SHP77 treated with DMSO at 0.1 percent for 48 hours (cell line): ENCODE measurements around the gene RETREG1.

Source experiments
- DNase-seq: peaks from one replicate; lab custom pipeline; 2025; lab: John Stamatoyannopoulos, UW

RETREG1 gene

DNA sequence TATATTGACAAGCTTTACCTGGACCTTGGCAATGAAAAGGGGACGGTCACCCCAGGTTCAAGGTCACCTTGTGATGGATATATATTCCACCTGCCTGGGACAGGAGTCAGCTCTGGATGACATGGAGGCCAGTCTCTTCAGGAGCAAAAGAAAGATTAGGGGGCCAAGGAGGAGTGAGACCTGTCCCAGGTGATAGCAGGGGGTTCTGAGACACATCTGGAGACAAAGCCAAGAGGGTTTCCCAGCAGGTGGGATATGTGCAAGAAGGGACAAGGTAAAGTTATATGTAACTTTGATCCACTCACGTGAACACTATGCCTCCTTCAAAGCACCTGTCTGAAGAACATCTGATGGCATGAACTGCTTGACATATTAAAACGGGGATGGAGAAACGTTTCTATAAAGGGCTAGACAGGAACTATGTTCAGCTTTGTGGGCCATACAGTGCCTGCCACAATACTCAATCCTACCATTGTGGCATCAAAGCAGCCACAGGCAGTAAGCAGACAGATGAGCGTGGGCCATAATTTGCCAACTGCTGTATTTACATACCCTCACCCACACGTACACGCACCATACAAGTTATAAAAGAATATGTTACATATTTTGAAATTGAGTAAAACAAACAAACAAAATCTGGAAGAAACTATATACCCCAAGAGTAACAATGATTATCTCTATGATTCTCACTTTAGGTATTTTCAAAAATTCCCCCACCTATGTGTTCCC, 88.3 kb downstream of the RETREG1 start:
- no peak for DNase-seq

- no peak for DNase-seq
Measured at GRCh38 chr5:16525651-16526050, 91.1 kb downstream of the RETREG1 start.

DNA sequence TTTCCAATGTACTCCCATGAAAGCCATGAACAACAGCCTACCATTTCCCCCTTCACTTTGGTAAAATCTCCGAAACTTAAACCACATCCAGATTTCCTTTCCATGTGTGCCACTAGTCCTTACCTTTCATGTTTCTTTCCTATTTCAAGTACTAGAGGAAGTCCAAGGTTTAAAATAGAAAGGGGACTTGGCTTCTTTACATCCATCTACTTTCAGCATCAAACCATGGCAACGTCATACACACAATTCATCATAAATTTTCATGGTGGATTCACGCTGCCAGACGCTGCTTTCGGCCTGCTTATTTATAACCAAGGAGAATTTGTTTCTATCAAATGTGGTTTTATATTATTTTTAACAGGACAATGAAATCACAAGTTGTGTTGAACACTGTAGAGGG, 92.5 kb downstream of the RETREG1 start:
- DNase-seq: no peak

DNA sequence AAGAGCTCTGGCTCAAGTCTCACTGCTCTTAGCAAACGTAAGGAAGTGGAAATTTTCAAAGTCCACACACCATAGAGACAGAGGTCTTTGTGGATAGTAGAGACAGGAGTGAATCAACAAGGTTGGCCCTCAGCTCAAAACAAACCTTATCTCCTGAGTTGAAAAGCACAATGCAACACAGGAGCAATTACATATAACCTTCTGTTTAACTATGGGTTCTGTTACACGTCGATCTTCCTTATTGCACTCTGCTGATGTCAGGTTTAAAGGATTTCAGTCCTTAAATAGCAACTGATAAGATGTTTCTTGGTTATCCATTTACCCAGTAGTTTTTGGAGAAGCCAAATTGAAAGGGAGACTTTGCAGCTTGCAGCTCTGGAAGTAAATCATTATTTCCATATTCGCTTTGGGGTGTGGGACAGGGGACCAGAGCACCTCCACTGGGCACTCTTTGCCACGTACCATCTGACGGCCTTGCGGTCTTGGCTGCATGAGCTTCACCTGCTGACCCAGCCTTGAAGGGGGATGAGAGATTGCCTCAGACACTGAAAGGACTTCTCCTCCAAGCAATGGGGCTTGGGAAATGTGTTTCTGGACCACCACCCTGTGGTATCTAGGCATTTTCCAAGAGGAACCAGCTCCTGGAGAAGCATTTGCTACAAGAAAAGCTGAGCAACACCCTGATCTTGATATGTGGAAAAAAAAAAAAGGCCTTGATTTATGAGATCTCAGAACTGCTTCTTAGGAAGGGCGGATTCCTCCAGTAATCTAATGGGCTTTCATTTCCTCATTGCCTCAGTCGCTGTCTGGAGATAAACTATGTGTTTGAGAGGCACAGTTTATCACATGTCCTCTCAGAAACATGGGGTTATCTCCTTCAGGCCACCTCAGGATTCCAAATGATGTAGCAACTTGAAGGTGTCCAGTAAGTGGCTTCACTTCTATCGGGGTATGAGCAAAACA, 95.0 kb downstream of the RETREG1 start:
- DNase-seq: no peak

GRCh38 chr5:16520841-16521240, 96.0 kb downstream of the RETREG1 start:
- DNase-seq: no peak

DNA sequence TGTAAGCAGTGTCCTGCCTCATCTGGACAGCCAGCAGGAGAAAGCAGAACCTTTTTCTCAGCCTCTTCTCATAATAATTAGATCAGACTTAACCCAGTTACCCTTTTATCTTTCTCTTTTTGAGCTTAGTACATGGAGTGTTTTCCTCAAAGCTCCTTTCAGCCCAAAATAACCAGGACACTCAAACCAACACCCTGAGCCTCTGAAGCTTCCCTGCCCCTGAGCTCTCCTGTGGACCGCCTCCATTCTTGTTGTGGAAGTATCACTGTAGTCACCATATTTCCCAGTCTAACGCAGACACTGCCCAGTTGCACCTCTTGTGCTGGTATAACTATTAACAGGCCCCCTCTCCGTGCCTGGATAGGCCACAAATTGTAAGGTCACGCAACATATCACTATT, 97.4 kb downstream of the RETREG1 start:
- no peak for DNase-seq

GRCh38 chr5:16518606-16519005, 98.2 kb downstream of the RETREG1 start:
- no peak for DNase-seq

DNA sequence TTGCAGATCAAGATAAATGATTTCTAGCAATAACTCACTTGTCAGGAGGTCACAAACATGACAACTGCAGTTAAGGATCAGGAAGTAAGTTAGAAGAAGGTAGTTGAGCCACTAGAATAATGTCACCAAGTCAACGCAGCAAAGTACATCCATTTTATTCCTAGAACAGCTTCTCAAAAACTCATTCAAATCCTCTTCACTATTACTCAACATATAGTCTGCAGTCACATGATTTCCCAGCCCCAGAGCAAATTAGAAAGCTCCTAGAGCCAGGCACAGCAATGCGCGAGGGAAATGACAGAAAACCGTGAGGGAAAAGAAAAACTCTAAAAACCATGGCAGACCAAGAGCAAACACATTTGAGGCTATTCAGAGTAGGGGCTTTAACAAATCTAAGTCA, 101.3 kb downstream of the RETREG1 start:
- DNase-seq: no peak

GRCh38 chr5:16510098-16510497, 106.7 kb downstream of the RETREG1 start:
- no peak for DNase-seq

GRCh38 chr5:16508730-16509531, 107.9 kb downstream of the RETREG1 start:
- DNase-seq: peak; percentile 74

- no peak for DNase-seq
Measured at GRCh38 chr5:16507716-16508115, 109.1 kb downstream of the RETREG1 start.

DNA sequence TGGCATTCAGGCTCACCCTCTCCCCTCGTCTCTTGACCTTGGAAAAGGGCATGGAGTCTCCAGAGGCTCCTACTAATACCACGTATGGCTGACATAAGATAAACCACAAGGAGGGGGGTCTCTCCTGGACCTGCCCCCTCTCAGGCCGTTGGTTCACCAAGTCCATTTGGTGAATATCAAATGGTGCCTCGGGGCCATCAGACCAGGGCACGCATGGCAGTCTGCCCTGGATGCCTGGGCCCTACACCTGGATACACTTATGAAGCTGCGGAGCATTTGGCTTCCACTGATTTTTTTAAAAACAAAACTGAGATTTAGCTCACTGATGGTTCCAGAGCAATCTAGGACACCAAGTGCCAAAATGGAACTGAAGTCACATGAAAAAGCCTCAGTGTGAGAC, 110.9 kb downstream of the RETREG1 start:
- DNase-seq: no peak

GRCh38 chr5:16505140-16505891, 111.5 kb downstream of the RETREG1 start:
- DNase-seq: no peak

DNA sequence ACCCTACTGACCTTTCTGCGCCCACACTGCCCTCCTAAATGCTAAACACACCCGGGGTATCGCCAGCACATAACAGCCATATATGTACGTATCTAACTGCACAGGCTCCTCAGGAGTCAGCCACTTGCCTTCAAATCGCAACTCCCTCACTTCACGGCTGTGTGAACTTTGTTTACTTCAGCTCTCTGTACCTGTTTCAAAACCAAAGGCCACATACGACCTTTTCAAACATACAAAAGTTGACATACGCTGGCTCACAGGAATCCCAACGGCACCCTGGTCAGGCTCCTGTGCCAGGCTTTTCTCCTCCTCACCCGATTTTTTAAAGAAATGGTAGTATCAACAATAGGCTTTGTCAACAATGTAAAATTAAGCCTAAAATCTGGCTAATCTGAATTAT, 112.2 kb downstream of the RETREG1 start:
- no peak for DNase-seq

- no peak for DNase-seq
Measured at GRCh38 chr5:16502866-16503265, 113.9 kb downstream of the RETREG1 start.

DNA sequence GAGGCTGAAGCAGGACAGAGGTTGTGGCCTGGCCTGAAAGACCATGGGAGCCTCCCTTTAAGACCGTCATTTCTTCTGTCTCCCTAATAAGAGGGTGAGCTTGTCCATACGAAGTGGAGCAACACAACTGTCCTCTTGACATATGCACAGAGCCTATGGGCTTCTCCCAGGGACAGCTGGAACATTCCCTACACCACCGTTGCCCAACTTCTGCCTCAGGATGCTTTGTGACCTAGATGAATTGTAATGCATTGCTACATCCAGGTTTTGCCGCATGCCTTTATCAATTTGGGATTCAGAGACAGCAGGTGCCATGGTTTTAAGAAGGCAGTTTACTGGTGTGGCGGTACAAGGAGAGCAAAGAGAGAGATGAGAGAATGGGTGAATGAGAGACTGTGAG, 116.8 kb downstream of the RETREG1 start:
- no peak for DNase-seq

- no peak for DNase-seq
Measured at GRCh38 chr5:16497546-16497945, 119.3 kb downstream of the RETREG1 start.

GRCh38 chr5:16493261-16493660, 123.5 kb downstream of the RETREG1 start:
- no peak for DNase-seq

GRCh38 chr5:16492398-16493140, 124.2 kb downstream of the RETREG1 start:
- DNase-seq: no peak

DNA sequence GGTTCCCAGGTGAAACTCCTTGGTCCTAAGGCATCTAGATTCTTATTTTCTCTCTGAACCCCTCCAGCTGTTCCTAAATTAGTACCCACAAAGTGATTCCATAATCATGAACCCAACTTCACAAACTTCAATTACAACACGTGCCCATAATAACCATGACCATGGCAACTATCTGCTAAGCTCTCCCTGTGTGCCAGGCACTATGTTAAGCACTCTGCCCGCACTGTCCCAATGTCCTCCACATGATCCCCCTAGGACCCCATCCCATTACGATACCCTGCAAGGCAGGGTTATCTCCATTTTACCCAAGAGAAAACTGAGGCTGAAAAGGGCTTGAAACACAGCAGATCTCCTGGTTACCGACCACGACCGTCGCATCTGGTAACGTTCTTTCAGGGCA, 125.9 kb downstream of the RETREG1 start:
- no peak for DNase-seq

GRCh38 chr5:16489322-16489791, 127.4 kb downstream of the RETREG1 start:
- peak; percentile 47 for DNase-seq
